IMR-90 (cell line): ENCODE data around the gene CCDC54. TPM values are rescaled to one million over a fixed set of nuclear protein-coding genes. Genes with fewer than 3 reads are reported as not detected.

Source experiments
- ATAC-seq: fragments of 200-7000 bp; cut with Tn5 transposase; 2 replicates; pipeline ENCODE4 v1.9.1; 2020; ENCODE audit warnings: low read depth, mild to moderate bottlenecking, moderate library complexity
- BruUV-seq: library from RNA; stranded (reverse); fragments of 400-500 nt; replicated peaks from 2 replicates; lab custom pipeline; 2021; lab: Mats Ljungman, UMichigan
- CTCF ChIA-PET: fragments of 300-600 bp; formaldehyde crosslinking; extraction: SDS; loops from one replicate; lab custom pipeline; 2021; ENCODE audit warnings: antibody characterized with exemption; lab: Yijun Ruan, JAX
- POLR2A ChIA-PET: fragments of 300-600 bp; sonication (Branson Sonifier 250); formaldehyde crosslinking; loops from one replicate; lab custom pipeline; 2022; ENCODE audit warnings: antibody characterized with exemption; ENCODE audit not compliant: unreplicated experiment; lab: Charles Lee
- DNase-seq: peaks from one replicate; pipeline ENCODE4 v3.0.0; 2013
- H2AFZ ChIP-seq: replicated peaks from 2 replicates; pipeline ENCODE3; 2013; ENCODE audit warnings: low read length, mild to moderate bottlenecking; ENCODE audit not compliant: poor library complexity
- H2AK5ac ChIP-seq: 2 replicates; pipeline ENCODE4 v1.6.1; 2013; ENCODE audit warnings: low read depth, low read length, inconsistent platforms
- H2AK9ac ChIP-seq: replicated peaks from 2 replicates; pipeline ENCODE3; 2013; ENCODE audit warnings: mild to moderate bottlenecking, low read depth, low read length, moderate library complexity; ENCODE audit not compliant: poor library complexity
- H2BK120ac ChIP-seq: 2 replicates; pipeline ENCODE4 v1.6.1; 2013; ENCODE audit warnings: low read depth, low read length, inconsistent platforms
- H2BK15ac ChIP-seq: 3 replicates; pipeline ENCODE4 v1.6.1; 2013; ENCODE audit warnings: low read depth, low read length, inconsistent platforms
- H2BK20ac ChIP-seq: 2 replicates; pipeline ENCODE4 v1.6.1; 2013; ENCODE audit warnings: low read depth, mild to moderate bottlenecking, inconsistent platforms, low read length, moderate library complexity
- H2BK5ac ChIP-seq: 2 replicates; pipeline ENCODE4 v1.6.1; 2013; ENCODE audit warnings: mild to moderate bottlenecking, low read depth, low read length, inconsistent platforms; ENCODE audit not compliant: poor library complexity, severe bottlenecking
- H3K14ac ChIP-seq: replicated peaks from 2 replicates; pipeline ENCODE4 v1.6.1; 2013; ENCODE audit warnings: low read depth, low read length, inconsistent platforms
- H3K18ac ChIP-seq: 2 replicates; pipeline ENCODE4 v1.6.1; 2013; ENCODE audit warnings: low read depth, low read length, control low read depth
- H3K23ac ChIP-seq: 2 replicates; pipeline ENCODE4 v1.6.1; 2013; ENCODE audit warnings: low read depth, low read length, inconsistent platforms
- H3K27ac ChIP-seq: 2 replicates; pipeline ENCODE4 v1.5.1; 2013; ENCODE audit warnings: mild to moderate bottlenecking, control low read depth, low read length; ENCODE audit not compliant: insufficient read depth
- H3K27me3 ChIP-seq: 2 replicates; pipeline ENCODE4 v1.6.1; 2013; ENCODE audit warnings: low read length; ENCODE audit not compliant: control insufficient read depth, insufficient read depth
- H3K36me3 ChIP-seq: 2 replicates; pipeline ENCODE4 v1.6.1; 2013; ENCODE audit warnings: low read length, mixed read lengths; ENCODE audit not compliant: control insufficient read depth, insufficient read depth
- H3K4ac ChIP-seq: 2 replicates; pipeline ENCODE4 v1.6.1; 2013; ENCODE audit warnings: low read depth, low read length, inconsistent platforms
- H3K4me1 ChIP-seq: 2 replicates; pipeline ENCODE4 v1.6.1; 2013; ENCODE audit warnings: low read length, mixed read lengths; ENCODE audit not compliant: control insufficient read depth, insufficient read depth
- H3K4me2 ChIP-seq: 2 replicates; pipeline ENCODE4 v1.6.1; 2013; ENCODE audit warnings: low read depth, mild to moderate bottlenecking, control low read depth, low read length, moderate library complexity
- H3K4me3 ChIP-seq: 2 replicates; pipeline ENCODE4 v1.5.1; 2013; ENCODE audit warnings: low read depth, mild to moderate bottlenecking, control low read depth, low read length, moderate library complexity; ENCODE audit not compliant: insufficient read depth
- H3K56ac ChIP-seq: 2 replicates; pipeline ENCODE4 v1.6.1; 2013; ENCODE audit warnings: low read length, inconsistent platforms; ENCODE audit not compliant: insufficient read depth; ENCODE audit errors: extremely low read depth
- H3K79me1 ChIP-seq, 2 experiments: 2 replicates each; pipeline ENCODE4 v1.6.1; 2013; ENCODE audit warnings: low read length in 2 of 2, inconsistent platforms in 1 of 2, low read depth in 1 of 2
- H3K9ac ChIP-seq: 2 replicates; pipeline ENCODE4 v1.6.1; 2013; ENCODE audit warnings: low read depth, low read length, control low read depth
- H3K9me1 ChIP-seq: 2 replicates; pipeline ENCODE4 v1.6.1; 2013; ENCODE audit warnings: low read length, inconsistent platforms; ENCODE audit not compliant: insufficient read depth
- H3K9me3 ChIP-seq: 2 replicates; pipeline ENCODE4 v1.6.1; 2013; ENCODE audit warnings: low read length; ENCODE audit not compliant: control insufficient read depth, insufficient read depth
- H4K20me1 ChIP-seq: 2 replicates; pipeline ENCODE4 v1.6.1; 2013; ENCODE audit warnings: low read length, inconsistent platforms; ENCODE audit not compliant: insufficient read depth
- H4K5ac ChIP-seq: 2 replicates; pipeline ENCODE4 v1.6.1; 2013; ENCODE audit warnings: mild to moderate bottlenecking, low read depth, low read length, control low read depth
- H4K8ac ChIP-seq, 2 experiments: 2 replicates each; pipeline ENCODE4 v1.6.1; 2013; ENCODE audit warnings: low read depth in 2 of 2, low read length in 2 of 2, control low read depth in 1 of 2, inconsistent platforms in 1 of 2
- H4K91ac ChIP-seq: 2 replicates; pipeline ENCODE4 v1.6.1; 2013; ENCODE audit warnings: low read depth, low read length, inconsistent platforms; ENCODE audit not compliant: insufficient read depth
- BHLHE40 ChIP-seq: fragments of 150-350 bp; IDR thresholded peaks from 2 replicates; pipeline ENCODE4 v1.6.1; 2016; ENCODE audit warnings: mild to moderate bottlenecking, low read depth, low read length
- CHD1 ChIP-seq: IDR thresholded peaks from 2 replicates; pipeline ENCODE4 v1.6.1; 2012; ENCODE audit warnings: low read depth, low read length, improper control_type of control experiment
- ELK1 ChIP-seq: fragments of 150-350 bp; IDR thresholded peaks from 2 replicates; pipeline ENCODE4 v1.6.1; 2016; ENCODE audit warnings: low read depth, mild to moderate bottlenecking, low read length, moderate library complexity, borderline replicate concordance
- FOS ChIP-seq: fragments of 150-350 bp; IDR thresholded peaks from 2 replicates; pipeline ENCODE4 v1.6.1; 2016; ENCODE audit warnings: low read depth, low read length
- MAZ ChIP-seq: IDR thresholded peaks from 2 replicates; pipeline ENCODE4 v1.6.1; 2012; ENCODE audit warnings: low read depth, mild to moderate bottlenecking, low read length, improper control_type of control experiment, moderate library complexity, borderline replicate concordance
- MXI1 ChIP-seq: IDR thresholded peaks from 2 replicates; pipeline ENCODE4 v1.6.1; 2012; ENCODE audit warnings: low read depth, mild to moderate bottlenecking, low read length, moderate library complexity, borderline replicate concordance
- NFE2L2 ChIP-seq: fragments of 150-350 bp; IDR thresholded peaks from 2 replicates; pipeline ENCODE4 v1.6.1; 2016; ENCODE audit warnings: low read depth, mild to moderate bottlenecking, low read length
- POLR2A ChIP-seq: IDR thresholded peaks from 2 replicates; pipeline ENCODE4 v1.6.1; 2012; ENCODE audit warnings: mild to moderate bottlenecking, low read depth, low read length
- RAD21 ChIP-seq: IDR thresholded peaks from 2 replicates; pipeline ENCODE4 v1.6.1; 2012; ENCODE audit warnings: low read length, improper control_type of control experiment
- RFX5 ChIP-seq: IDR thresholded peaks from 2 replicates; pipeline ENCODE4 v1.8.0; 2012; ENCODE audit warnings: low read depth, mild to moderate bottlenecking, low read length, moderate library complexity
- SMC3 ChIP-seq: fragments of 150-350 bp; IDR thresholded peaks from 2 replicates; pipeline ENCODE4 v1.6.1; 2016; ENCODE audit warnings: low read depth, mild to moderate bottlenecking, antibody characterized with exemption, low read length, moderate library complexity
- WGBS, 2 experiments: methylation state at CpG; one replicate each; pipeline versions ENCODE4 v1.1.5 to v1.1.7; 2013; ENCODE audit warnings: missing lambda C conversion rate in 2 of 2; ENCODE audit not compliant: insufficient read length in 1 of 2; ENCODE audit errors: extremely low coverage in 2 of 2; 5-methylcytosine and 5-hydroxymethylcytosine counted together
- dilution Hi-C: fragments of 300-500 bp; cut with HindIII; formaldehyde crosslinking; loops from one replicate; pipeline ENCODE4 v1.14.3; 2018; ENCODE audit warnings: low sequenced_read_pairs; ENCODE audit not compliant: unreplicated experiment
- in situ Hi-C: fragments of 300-500 bp; cut with MboI; formaldehyde crosslinking; loops from 3 replicates; pipeline ENCODE4 v1.14.3; 2019; ENCODE audit warnings: low sequenced_read_pairs, inconsistent platforms, mixed read lengths
- intact Hi-C: fragments of 100-400 bp; cut with micrococcal nuclease; formaldehyde crosslinking; loops from 2 replicates; pipeline ENCODE4 v1.10.0; 2022
- polyA plus RNA-seq, 3 experiments: library from polyadenylated mRNA; depleted of rRNA; stranded (reverse); fragments of >200 nt; gene quantifications; 2 replicates each; pipeline ENCODE4 v1.2.3, GENCODE V29; 2012; ENCODE audit warnings: low replicate concordance in 1 of 3
- total RNA-seq: library from RNA; depleted of rRNA; stranded (reverse); fragments of >200 nt; gene quantifications from 2 replicates; pipeline ENCODE4 v1.2.3, GENCODE V29; 2012

Gene CCDC54
- total and polyA plus RNA-seq, 2 of the 4 experiments (the other 2 are of a cell fraction), result not detected

- in situ Hi-C loops (no loop called here), intact Hi-C loops (no loop called here), dilution Hi-C loops (no loop called here)
- no peaks in the 10 kb centered on the region for H3K36me3 ChIP-seq
- H3K9ac ChIP-seq, result no peak overlapping the region
- no peaks in the 10 kb centered on the region for H3K79me1 ChIP-seq
- no peak overlapping the region for H3K18ac ChIP-seq
- no peak overlapping the region for H2BK120ac ChIP-seq
- CTCF ChIA-PET, result no interaction called here
- no peak for DNase-seq
- H2BK5ac ChIP-seq, result no peak overlapping the region
- H3K4me3 ChIP-seq, result no peak overlapping the region
- H3K4me1 ChIP-seq, result peaks cover 2% of the 10 kb centered on the region
- BruUV-seq, result no TSS peak
- H3K4me2 ChIP-seq, result no peak overlapping the region
- H3K23ac ChIP-seq, result no peak overlapping the region
- H3K9me3 ChIP-seq, result no peaks in the 10 kb centered on the region
- H3K27ac ChIP-seq, result no peak overlapping the region
- no peak for ATAC-seq
- no peaks in the 10 kb centered on the region for H4K20me1 ChIP-seq
- no peak overlapping the region for H4K91ac ChIP-seq
- H3K27me3 ChIP-seq, result 0 out of 2 replicates have a peak, but pooled peaks cover 2% of the 10 kb centered on the region
- no peak overlapping the region for H2BK20ac ChIP-seq
- no peak overlapping the region for H2AK5ac ChIP-seq
- H2AFZ ChIP-seq, result no peak overlapping the region
- no peak overlapping the region for H2BK15ac ChIP-seq
- no peak overlapping the region for H4K8ac ChIP-seq
- no CpG with 5 or more reads among the region's 2 CpGs for WGBS, 2 experiments
- H4K5ac ChIP-seq, result no peak overlapping the region
- no peaks in the 10 kb centered on the region for H3K9me1 ChIP-seq
- no peak for TF ChIP-seq RAD21
- TF ChIP-seq SMC3, result no peak
- no peak for TF ChIP-seq RFX5
- TF ChIP-seq ELK1, result no peak
- TF ChIP-seq CHD1, result no peak
- no peak for TF ChIP-seq MAZ
- no peak for TF ChIP-seq NFE2L2
- no peak for TF ChIP-seq MXI1
- TF ChIP-seq POLR2A, result no peak
- TF ChIP-seq FOS, result no peak
- TF ChIP-seq BHLHE40, result no peak
- no peak overlapping the region for H3K56ac ChIP-seq
- H2AK9ac ChIP-seq, result no peak overlapping the region
- H3K4ac ChIP-seq, result no peak overlapping the region
- H3K14ac ChIP-seq, result no peak overlapping the region
- POLR2A ChIA-PET, result no interaction called here
These were observed 7.2 kb downstream of the CCDC54 start for GRCh38 chr3:107384428-107384827.
